Measurements from ENCODE around the gene AKAIN1.

AKAIN1 gene, protein sequence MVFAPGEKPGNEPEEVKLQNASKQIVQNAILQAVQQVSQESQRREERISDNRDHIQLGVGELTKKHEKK

DNA sequence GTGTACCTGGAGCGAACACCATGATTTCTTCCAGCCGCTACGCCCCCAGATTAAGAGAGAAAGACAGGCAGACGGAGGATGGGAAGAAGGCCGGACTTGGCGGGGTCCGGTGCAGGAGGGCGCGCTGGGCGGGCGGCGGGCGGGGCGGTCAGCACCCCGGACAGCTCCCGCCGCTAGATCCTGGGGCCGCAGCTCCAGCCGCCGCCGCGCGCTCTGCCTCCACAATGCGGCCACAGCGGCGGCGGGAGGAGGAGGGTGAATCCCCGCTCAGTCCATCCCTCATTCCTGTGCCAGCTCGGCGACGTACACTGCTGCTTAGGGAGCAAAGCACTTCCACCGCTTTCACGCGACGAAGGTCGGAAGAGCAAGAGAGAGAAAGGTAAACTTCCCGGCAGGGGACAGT is at the start of gene AKAIN1:
AKAIN1 (minus strand) TSS at position 226 of the 403 bp plus-strand sequence; CDS start at position 22, 204 bp downstream.
- peak; percentile 48 for DNase-seq

DNA sequence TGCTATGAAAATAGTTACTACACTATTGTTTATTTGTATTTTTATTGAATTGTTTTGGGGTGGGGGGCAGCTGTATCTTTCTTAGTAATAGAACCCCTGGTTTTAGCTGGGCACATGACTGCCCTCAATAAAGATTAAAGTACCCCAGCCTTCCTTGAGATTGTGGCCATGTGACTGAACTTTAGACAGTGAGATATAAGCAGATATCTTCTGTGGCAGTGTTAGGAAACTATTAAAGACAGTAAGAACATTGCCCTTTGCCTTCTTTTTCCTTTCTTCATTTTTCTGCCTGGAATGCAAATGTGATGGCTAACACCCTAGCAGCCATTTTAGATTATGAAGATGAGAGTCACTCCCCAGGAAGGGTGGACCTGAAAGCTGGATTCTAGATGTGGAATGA is 47.9 kb upstream of the AKAIN1 start:
- DNase-seq = no peak

DNA sequence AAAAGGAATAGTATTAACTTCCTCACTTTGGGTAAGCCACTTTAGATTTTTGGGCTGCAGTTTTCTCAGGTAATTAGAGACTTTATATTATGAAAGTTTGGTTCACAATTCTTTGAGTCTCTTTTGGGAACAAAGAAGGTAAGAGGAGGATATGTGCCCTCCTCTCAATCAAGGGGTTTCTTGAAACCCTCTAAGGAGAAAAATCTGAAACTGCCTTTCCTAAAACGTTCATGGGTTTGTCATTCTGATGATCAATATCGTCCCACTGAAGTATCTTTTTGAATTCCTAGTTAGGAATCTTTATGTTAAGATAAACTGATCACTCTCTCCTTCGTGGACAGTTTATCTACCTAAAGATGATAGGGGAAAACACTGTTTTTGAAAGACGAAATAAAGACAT is 42.4 kb upstream of the AKAIN1 start:
- no peak for DNase-seq

DNA sequence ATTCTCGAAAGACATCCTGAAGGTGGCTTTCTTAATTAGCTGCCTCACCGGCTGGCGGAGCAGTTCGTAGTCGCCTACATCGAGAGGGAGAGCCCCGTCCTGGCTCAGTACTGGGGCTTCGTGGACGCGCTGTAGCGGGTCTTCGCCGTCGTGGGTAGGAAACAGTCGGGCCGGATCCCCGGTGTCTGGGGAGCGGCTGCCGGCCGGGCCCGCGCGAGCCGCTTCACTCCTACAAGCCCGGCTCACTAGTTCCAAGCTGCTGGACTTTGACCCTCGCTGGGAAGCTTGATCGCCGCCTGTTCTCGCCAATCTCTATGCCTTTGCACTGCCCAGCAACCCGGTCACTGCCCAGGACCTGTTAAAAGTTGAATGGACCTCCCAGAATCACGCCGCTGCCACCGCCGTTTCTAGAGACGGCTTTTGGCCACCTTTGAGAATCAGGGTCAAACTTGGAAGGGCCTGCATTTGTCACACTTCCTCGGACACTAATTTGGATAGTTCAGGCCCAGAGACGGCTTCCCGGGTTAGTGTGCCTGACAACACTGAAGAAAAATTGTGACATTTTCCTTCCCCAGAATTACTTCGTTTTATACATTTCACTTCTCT is 41.4 kb upstream of the AKAIN1 start:
- DNase-seq = peak; percentile 57

DNA sequence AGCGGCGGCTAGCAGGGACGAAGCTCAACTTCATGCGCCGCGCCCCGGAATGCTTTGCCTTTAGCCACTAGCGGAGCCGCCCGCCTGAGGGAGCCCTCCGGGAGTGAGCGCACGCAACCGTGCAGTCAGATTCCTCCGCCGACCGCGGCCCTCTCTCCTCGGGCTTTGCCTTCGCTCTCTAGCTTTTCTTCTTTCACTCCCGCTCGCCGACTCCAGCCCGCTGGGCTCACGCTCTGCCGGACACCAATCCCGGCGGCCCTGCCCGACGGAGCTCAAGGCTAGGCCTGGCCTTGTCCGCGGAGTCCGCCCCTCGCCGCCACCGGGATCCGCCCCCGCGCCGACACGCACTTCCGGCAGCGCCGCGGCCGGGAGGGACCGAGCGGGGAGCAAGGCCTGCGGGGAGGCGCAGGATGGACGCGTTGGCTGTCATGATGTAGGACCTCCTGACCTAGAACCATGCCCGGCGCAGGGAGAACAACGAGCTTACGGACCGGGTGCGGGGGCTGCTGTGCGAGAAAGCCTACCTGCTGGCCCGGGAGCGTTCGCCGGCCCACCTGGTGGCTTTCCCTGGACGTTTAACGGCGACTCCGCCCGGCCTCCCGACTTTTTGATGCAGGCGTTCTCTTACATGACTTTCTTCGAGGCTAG is 40.8 kb upstream of the AKAIN1 start:
- peak; percentile 88 for DNase-seq

DNA sequence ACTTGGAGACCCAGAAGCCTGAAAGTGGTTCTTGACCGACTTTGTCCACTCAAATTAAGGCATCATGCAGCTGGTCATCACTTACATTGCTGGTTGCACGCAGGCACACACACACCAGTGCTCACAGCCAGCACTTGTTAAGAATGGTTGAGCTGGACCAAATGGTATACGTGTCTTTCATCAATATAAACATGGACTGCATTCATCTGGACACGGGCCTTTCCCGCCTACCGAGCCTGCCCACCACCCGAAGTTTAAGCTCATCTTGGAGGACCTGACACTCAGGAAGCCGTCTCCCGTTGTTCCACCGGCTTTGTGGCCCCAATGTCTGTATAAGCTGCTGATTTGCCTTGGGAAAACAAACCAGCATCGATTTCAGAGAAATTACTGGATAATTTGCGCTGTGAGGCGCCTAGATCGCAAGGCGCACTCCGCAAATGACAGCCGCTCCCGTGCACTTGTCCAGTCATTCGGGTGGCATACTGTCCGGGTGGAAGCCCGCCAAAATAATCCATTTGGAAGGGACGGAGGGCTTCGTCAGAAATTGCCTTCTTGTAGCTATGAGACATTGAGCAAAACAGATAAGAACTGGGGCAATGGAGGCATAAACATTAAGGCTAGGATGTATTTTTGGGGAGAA is 40.1 kb upstream of the AKAIN1 start:
- no peak for DNase-seq

DNA sequence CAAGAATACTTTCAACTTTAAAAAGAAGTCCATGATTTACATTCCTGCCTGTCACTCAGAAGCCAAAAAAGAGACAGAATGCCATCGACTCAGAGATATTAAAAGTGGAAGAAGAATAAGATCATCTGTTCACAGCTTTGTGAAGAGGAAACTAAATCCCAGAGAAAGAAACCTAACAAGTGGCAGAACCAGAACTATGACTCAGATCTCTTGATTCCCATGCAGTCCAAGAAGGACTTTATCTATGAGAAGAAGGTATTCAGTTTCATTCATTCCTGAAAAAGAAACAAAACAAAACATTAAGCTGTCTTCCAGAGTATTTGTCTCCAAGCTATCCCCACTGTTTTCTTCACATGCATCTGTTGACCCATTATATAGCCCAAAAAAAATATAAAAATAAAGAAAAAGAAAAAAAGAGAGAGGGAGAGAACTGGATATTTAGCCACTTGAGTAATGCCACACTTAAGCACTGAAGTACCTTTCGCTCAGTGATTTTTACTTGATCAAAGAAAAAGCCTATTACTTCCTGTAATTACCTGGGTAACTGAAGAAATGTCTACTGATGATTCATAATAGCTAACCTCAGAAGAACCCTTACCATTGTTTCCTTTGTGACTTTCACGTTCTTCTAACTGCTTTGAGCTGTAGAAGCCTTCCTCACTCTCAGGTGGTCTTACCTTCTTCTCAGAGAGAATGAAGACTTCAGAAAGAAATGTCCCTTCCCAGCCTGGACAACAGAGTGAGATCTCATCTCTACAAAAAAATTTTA is 17.7 kb upstream of the AKAIN1 start:
- DNase-seq = no peak

DNA sequence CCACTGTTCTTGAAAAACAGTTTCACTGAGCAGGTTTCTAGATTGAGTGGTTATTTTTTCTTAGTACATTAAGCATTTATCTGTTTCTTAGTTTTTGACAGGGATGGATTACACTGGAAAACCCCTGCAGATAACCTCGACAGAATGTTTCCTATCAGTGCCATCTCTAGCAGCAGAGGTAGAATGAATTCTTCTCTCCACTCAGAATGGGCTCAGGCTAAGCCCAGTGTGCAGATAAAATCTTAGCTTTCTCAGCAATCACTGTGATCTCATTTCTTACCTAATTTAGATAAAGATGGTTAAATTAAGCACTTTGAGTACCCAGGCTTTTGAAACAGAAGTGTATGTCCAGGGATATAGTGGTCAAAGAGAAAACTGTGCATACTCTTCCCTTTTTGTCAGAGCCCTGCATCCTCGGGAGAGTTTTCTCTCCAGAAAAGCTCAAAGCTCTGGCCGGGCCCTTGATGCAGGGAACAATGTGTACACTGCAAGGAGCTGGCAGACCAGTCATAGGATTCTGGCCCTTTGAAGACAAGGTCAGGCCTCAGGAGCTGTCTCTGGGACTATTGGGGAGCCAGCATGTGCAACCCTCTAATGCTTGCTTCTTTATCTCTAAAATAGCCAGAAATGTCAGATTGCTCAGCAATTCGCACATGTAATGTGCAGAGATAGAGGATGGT is 10.6 kb upstream of the AKAIN1 start:
- DNase-seq = no peak

DNA sequence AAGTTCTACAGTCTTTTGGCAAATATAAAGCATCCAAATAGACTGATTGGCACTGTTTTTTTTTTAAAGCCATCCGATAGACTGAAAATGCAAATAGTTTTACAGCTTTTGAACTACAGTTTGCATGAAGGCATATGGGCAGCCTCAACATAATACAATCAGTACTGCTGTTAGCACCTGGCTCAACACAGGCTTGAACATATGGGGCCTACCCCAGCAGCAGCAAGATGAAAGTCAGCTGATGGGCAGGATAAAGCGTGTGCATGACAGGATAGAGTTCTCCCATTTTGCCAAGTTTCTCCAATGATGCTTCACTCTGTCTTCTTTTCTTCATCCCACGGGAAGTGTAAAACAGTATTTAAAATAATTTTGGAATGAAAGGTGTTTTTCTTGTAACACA is 1.3 kb upstream of the AKAIN1 start:
- DNase-seq = no peak

DNA sequence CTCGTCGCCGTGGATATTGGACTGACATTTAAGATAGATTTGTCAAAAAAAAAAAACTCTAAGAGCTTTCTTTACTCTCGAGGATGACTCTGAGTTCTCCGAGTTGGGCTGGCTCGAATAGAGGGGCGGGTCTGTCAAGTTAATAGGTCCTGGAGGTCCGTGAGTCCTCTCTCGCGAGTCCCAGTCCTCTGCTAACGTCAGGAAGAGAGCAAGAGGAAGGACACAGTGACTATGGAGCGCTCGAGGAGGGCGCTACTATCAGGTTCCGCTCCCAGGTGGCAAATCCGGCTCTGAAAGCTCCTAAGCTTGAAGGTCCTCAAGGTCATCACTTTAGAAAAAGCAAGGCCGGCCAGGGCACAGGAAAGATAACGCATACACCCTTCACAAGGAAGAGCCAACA is 404 bp upstream of the AKAIN1 start:
- DNase-seq = no peak

DNA sequence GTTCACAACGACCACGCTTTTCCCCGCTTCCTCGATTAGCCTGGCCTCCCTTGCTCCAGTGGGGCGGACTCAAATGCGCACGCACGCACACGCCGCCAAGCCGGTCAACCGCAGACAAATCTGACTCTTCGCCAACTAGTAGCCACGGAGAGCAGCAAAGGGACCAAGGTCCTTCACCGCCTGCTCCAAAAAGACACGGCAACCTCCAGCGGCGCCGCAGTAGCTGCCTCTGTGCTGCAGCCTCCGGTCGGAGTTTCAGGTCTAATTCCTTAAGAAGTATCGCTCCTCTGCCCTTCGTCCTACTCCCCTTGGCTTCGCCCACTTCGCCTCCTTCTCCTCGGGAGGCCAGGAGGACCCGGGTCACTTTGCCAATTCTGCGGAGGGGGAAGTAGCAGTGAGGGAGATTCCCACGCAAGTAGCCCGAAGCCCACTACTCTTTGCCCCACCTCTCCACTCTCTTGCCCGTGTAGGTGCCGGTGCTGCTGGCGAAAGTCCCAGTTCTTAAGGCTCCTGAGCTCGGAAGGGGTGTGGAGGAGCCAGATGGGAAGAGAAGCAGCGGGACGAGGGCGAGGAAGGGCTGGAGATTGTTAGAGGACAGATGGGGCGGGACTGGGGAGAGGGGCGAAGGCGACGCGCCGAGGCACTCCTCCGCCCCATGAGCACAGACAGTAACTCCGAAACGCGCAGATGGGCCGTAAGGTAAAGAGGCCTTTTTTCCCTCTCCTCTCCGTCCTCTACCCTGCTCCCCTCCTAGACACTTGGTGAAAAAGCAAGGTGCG is 615 bp downstream of the AKAIN1 start:
- no peak for DNase-seq

DNA sequence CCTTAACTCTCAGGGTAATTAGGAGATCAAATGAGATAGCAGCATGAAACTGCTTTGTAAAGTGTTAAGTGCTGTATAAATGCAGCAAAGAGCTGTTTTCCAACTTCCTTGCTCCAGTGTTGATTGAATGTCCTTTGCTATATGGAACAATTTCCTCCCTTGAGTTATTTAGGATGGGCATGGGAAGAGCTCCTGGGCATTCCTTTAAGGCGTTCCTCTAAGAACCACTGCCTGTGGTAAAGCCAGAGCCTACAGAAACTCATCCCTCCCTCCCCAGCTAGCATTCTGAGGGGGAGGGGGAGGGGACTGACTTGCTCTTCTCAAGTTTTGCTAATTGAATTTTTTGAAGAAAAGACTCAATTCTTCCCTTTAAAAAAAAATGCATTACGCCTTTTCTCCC is 1.4 kb downstream of the AKAIN1 start:
- no peak for DNase-seq

DNA sequence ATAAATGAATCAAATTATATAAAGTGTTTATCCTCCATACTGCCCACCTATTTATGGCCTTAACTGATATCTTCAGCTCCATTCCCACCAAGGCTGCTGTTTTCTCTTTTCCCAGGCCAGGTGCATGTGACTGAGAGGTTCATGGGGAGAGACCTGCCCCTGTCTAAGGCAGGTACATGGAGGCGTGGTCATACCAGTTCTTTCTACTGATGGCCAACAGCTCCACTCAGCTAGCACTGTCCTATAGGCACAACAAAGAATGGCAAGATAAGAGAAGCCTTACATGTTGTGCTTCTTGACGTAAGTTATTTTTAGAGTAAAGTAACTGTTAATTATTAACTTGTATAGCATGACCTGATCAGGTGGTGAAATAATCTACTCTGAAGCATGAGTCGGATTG is 16.8 kb downstream of the AKAIN1 start:
- no peak for DNase-seq

DNA sequence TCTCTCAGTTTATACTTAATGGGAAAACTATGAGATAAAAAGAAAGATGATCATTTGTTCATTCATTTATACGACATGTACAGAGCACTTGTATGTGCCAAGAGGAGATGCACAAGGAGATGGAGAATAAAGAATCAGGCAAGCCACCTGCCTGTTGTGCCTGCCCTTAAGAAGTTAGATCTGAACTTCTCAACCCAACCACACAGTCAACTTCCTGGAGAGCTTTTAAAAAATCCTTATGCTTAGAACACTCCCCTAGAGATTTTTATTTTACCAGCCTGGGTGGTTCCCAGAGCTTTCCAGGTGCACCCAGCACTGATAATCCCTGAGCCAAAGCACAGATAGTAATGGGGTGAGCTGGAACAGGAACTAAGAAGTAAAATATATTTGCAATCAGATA is 18.5 kb downstream of the AKAIN1 start:
- no peak for DNase-seq

DNA sequence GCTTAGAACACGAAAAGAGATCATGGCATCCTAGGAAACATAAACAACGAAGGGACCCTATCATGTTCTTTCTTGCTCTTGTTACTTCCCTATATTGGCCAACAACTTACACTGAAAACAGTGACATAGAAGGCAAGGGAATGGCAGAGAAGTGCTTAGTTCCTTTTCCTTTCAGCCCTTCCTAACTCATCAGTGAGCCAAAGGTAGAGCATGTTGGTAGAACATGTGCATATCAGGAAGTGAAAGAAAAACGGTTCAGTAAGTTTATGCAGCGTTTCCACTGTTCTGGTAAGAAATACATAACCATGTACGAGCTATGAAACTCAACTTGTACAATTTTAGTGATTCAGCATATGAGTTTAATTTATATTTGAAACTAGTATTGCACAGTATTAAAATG is 21.7 kb downstream of the AKAIN1 start:
- DNase-seq = no peak

DNA sequence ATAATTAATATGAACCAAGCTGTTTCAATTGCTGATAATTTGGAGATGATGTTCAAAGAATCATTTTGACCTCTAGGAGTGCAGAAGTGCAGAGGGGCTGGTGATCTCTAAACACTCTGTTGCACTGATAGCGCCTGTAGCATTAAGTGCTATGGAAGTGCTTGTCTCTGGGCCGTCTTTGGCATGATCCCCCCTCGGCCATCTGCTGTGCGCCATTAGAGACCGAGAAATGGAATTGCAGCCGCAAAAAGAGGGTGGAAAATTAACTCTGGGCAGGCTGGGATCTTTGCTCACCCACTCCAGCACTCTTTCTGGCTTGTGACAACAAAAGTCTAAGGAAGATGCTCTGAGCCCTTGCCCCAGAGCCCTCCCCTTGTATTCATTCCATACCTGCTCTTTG is 23.4 kb downstream of the AKAIN1 start:
- DNase-seq = no peak

DNA sequence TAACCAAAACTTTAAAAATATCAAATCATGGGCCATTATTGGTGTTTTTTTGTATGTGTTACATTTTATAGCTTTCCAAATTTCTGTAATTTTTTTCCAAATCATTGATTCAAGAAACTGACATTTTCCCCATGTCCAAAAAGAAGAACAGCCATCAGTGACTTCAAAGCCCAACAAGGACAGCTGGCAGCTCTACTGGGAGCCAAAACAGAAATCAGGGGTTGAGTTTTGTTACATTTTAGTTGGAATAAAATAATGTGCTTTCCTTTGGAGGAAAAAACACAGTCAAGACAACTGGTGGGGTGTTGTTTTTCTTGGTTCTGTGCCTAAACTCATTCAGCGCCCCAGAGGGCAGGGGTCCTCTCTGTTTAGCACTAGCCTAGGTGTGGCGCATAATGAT is 23.8 kb downstream of the AKAIN1 start:
- no peak for DNase-seq

DNA sequence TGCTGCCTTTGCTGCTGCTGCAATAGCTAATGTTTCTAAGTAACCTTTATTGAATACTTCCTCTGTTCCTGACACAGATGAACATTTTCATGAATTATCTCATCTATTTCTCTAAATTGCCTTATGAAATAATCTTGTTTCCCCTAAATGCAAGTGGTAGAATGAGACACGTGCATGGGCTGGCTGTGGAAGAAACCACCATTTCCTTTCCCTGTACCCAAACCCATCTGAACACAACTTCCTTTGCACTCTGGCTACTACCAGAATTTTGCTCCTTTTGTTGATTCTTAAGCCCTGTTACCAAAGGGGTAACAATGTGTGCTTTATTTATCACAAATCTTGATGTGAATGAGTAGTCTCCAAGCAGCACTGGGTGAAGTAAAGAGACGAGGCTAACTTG is 29.2 kb downstream of the AKAIN1 start:
- DNase-seq = peak; percentile 44

DNA sequence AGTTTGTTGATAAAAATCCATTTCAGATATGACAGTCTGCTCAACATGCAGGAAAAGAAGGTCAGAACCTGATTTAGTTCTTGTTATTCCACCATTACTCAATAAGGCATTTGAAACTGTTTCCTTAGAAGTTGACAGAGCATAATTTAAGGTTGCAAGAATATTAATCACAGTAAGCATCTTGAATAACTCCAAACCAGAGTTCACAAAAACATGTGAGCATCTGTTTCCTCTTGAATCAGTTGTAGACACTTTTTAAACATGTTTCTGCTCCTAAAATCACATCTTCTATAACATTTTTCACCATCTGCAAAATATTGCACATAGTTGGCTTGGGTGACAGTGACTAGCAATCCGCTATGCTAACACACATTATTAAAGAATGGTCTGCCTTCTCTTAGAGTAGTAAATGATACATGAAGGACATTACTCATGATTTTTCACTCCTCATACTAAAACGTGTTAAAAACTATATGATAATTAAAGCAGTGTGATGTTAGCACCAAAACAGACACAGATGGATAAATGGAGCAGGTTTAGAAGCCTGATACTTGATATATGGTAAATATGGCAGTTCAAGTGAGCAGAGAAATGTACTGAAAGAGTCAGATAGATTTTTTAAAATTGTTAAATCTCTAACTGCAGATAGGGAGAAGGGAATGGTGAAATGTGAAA is 30.3 kb downstream of the AKAIN1 start:
- no peak for DNase-seq

DNA sequence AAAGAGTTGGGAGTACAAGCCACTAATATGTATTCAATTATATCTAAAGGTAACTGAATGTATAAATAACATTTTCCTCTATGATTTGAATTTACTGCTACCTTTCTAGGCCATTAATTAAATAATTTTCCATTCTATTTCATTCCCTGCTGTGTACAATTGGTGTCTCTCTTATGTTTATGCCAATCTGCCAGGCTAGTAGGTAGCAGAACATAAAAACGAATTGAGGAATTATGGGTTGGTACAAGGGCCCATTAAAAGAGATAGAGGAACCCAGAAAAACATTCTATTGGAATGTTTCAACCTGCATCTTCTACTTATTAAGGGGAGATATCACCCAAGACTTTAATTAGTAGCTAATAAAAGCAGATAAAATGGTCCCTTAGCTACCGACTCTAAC is 32.2 kb downstream of the AKAIN1 start:
- DNase-seq = no peak

DNA sequence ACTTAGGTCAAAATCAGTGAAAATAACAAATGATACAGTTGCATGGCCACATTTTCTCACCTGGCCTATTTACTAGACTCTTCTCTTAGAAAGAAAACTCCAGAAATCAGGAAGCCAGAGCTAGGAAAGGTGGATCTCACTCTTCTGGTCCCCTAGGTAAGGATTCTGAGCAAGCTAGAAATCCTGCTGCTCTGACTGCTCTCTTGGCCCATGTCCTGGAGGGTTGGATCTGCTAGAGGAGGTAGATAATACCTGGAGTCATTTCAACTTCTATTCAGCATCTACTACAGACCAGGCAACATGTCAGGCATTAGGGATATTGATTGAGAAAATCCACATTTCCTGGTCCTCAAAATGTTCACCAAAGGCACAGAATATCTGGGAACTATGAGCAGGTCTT is 34.9 kb downstream of the AKAIN1 start:
- no peak for DNase-seq

DNA sequence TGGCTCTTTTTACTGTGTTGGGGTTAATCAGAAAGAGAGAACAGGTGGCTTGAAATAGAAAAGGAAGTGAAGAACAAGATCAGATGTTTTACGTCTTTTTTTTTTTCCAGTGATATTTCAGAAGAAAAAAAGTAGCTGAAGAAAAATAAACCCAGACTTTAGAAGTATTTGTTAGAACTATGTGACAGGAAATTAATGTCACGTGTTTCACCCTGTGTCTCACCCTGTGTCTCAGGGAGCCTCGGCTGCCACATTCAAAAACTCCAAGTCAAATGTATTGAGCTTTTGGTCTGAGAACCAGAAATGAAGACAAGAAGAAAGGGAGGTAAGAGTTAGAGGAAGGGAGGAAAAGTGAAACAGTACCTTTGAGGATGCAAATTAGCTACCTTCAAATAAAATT is 38.0 kb downstream of the AKAIN1 start:
- DNase-seq = peak; percentile 61
